COLO668 (cell line): ENCODE data around the gene CTSO.
A peak's percentile ranks its signal among the peaks of the same experiment; 100 is the strongest.

ENCODE experiments used
- DNase-seq: peaks from one replicate; lab custom pipeline; 2025; ENCODE audit not compliant: unreplicated experiment; lab: John Stamatoyannopoulos, UW

Gene CTSO

GRCh38 chr4:155953151-155954117, at the start of gene CTSO:
Gene CTSO, minus strand, starts transcription at chr4:155953866. Its CDS starts 19 bp downstream, at chr4:155953847.
- DNase-seq, result peak; percentile 77

- no peak for DNase-seq
These were observed 46.8 kb upstream of the CTSO start for GRCh38 chr4:156000491-156000890.

- no peak for DNase-seq
These were observed 46.1 kb upstream of the CTSO start for GRCh38 chr4:155999725-156000124.

- DNase-seq, result no peak
These were observed 41.4 kb upstream of the CTSO start for GRCh38 chr4:155995069-155995468.

GRCh38 chr4:155984106-155984797, 30.6 kb upstream of the CTSO start:
- no peak for DNase-seq

GRCh38 chr4:155982736-155983385, 29.2 kb upstream of the CTSO start:
- no peak for DNase-seq

- no peak for DNase-seq
These were observed 25.1 kb upstream of the CTSO start for GRCh38 chr4:155978810-155979209.

GRCh38 chr4:155975511-155975910, 21.8 kb upstream of the CTSO start:
- no peak for DNase-seq

GRCh38 chr4:155974996-155975395, 21.3 kb upstream of the CTSO start:
- no peak for DNase-seq

GRCh38 chr4:155974476-155974749, 20.7 kb upstream of the CTSO start:
- no peak for DNase-seq

- no peak for DNase-seq
These were observed 20.2 kb upstream of the CTSO start for GRCh38 chr4:155973639-155974475.

- DNase-seq, result no peak
These were observed 18.4 kb upstream of the CTSO start for GRCh38 chr4:155972098-155972497.

GRCh38 chr4:155966731-155967395, 13.2 kb upstream of the CTSO start:
- no peak for DNase-seq

- no peak for DNase-seq
These were observed 12.5 kb upstream of the CTSO start for GRCh38 chr4:155966171-155966570.

GRCh38 chr4:155964016-155964891, 10.6 kb upstream of the CTSO start:
- no peak for DNase-seq

GRCh38 chr4:155962767-155963166, 9.1 kb upstream of the CTSO start:
- DNase-seq, result no peak

- no peak for DNase-seq
These were observed 7.9 kb upstream of the CTSO start for GRCh38 chr4:155961575-155961974.

GRCh38 chr4:155960522-155960921, 6.9 kb upstream of the CTSO start:
- no peak for DNase-seq

- DNase-seq, result no peak
These were observed 5.8 kb upstream of the CTSO start for GRCh38 chr4:155959417-155959816.
